Nephron progenitor cell (in vitro differentiated cells): ENCODE results near the gene GIMD1.

Source experiments
- DNase-seq: peaks from one replicate; pipeline ENCODE4 v3.0.0; 2021
- H3K27ac Mint-ChIP-seq: 2 replicates; pipeline ENCODE4 v1.8.0; 2021; ENCODE audit warnings: mild to moderate bottlenecking, moderate library complexity, mixed read lengths
- H3K27me3 Mint-ChIP-seq: 2 replicates; pipeline ENCODE4 v1.8.0; 2021; ENCODE audit warnings: mild to moderate bottlenecking, low read depth, mixed read lengths; ENCODE audit not compliant: poor library complexity
- H3K36me3 Mint-ChIP-seq: 2 replicates; pipeline ENCODE4 v1.8.0; 2021; ENCODE audit warnings: low read depth, mixed read lengths
- H3K4me1 Mint-ChIP-seq: 2 replicates; pipeline ENCODE4 v1.8.0; 2021; ENCODE audit warnings: mixed read lengths
- H3K4me3 Mint-ChIP-seq: 2 replicates; pipeline ENCODE4 v1.8.0; 2021; ENCODE audit warnings: mild to moderate bottlenecking, moderate library complexity, mixed read lengths
- H3K9me3 Mint-ChIP-seq: 2 replicates; pipeline ENCODE4 v1.8.0; 2021; ENCODE audit warnings: mild to moderate bottlenecking, moderate library complexity, mixed read lengths
- CTCF ChIP-seq: fragments of 200-600 bp; sonication (generic); IDR thresholded peaks from 2 replicates; pipeline ENCODE4 v1.5.0; 2021; ENCODE audit warnings: antibody characterized with exemption

GIMD1 gene

DNA sequence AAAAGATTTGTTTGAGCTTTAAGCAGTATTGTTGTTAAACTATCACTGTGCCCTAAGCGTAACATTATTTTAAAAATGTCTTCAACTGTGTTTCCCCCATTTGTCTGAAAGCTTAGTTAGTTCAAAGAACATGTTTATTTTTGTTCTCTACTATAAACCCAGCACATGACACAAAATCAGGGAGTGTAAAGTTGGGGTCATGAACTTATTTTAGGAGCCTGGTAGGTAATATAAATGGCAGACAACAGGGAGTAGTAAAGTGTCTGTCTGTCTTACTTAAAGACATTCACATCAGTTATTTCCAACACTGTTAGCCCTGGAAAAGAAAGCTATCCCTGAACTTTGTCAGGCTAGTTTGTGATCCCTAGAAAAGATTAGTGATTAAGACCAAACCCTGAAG is 48.3 kb downstream of the GIMD1 start:
- Mint-ChIP-seq H3K36me3 (peaks cover 36% of the 10 kb centered on the region), H3K4me1 (peaks cover 18% of the 10 kb centered on the region), H3K9me3 (peaks cover 19% of the 10 kb centered on the region), H3K27me3 (no peaks in the 10 kb centered on the region), H3K4me3 (peak overlapping the region; percentile 25), H3K27ac (peak overlapping the region; percentile 69)
- no peak for DNase-seq
- no peak for TF ChIP-seq CTCF

GRCh38 chr4:106318511-106318910 is 50.1 kb downstream of the GIMD1 start:
- Mint-ChIP-seq H3K27me3 (no peaks in the 10 kb centered on the region), H3K27ac (no peak overlapping the region), H3K9me3 (peaks cover 19% of the 10 kb centered on the region), H3K4me1 (peaks cover 33% of the 10 kb centered on the region), H3K36me3 (peaks cover 36% of the 10 kb centered on the region), H3K4me3 (no peak overlapping the region)
- no peak for TF ChIP-seq CTCF
- DNase-seq, result no peak

- Mint-ChIP-seq H3K4me3 (no peak overlapping the region), H3K36me3 (peaks cover 36% of the 10 kb centered on the region), H3K27me3 (no peaks in the 10 kb centered on the region), H3K9me3 (peaks cover 19% of the 10 kb centered on the region), H3K27ac (no peak overlapping the region), H3K4me1 (peaks cover 40% of the 10 kb centered on the region)
- no peak for DNase-seq
- no peak for TF ChIP-seq CTCF
Observed at GRCh38 chr4:106317815-106318214, 50.8 kb downstream of the GIMD1 start.

- no peak overlapping the region for H3K4me3 Mint-ChIP-seq
- no peak for TF ChIP-seq CTCF
- H3K9me3 Mint-ChIP-seq, result peaks cover 17% of the 10 kb centered on the region
- peaks cover 32% of the 10 kb centered on the region for H3K36me3 Mint-ChIP-seq
- H3K27ac Mint-ChIP-seq, result no peak overlapping the region
- no peak for DNase-seq
- H3K27me3 Mint-ChIP-seq, result no peaks in the 10 kb centered on the region
- peaks cover 39% of the 10 kb centered on the region for H3K4me1 Mint-ChIP-seq
Observed at GRCh38 chr4:106316773-106317409, 51.7 kb downstream of the GIMD1 start.

- Mint-ChIP-seq H3K9me3 (peaks cover 14% of the 10 kb centered on the region), H3K27me3 (no peaks in the 10 kb centered on the region), H3K4me3 (no peak within 1 kb of the TSS), H3K27ac (no peak within 1 kb of the TSS), H3K4me1 (peaks cover 37% of the 10 kb centered on the region), H3K36me3 (peaks cover 27% of the 10 kb centered on the region)
- DNase-seq, result peak; percentile 82
- no peak for TF ChIP-seq CTCF
Observed at GRCh38 chr4:106315968-106316772, 52.4 kb downstream of the GIMD1 start, which contains the start of the genes AIMP1 and TBCK. AIMP1 (plus strand) TSS chr4:106316550; CDS start chr4:106325010, 8,460 bp downstream. TBCK (minus strand) TSS chr4:106316209; CDS start chr4:106308960, 7,249 bp downstream.
